GM23338 (cell line): Measurements from ENCODE around the gene PTS.

Experiments used
- CREB1 ChIP-seq: fragments of 250-450 bp; sonication (Bioruptor Pico); IDR thresholded peaks from 2 replicates; pipeline ENCODE4 v1.5.0; 2020; ENCODE audit warnings: low read depth, mild to moderate bottlenecking, moderate library complexity
- CTCF ChIP-seq, 2 experiments: fragments of 200-600 bp in 1 of 2; sonication (generic) in 1 of 2; conservative IDR thresholded peaks; 2 replicates each; pipeline versions ENCODE4 v1.5.1 to v1.6.1; 2016 to 2017; ENCODE audit warnings: antibody characterized with exemption in 2 of 2, low read depth in 2 of 2, mild to moderate bottlenecking in 2 of 2, moderate library complexity in 1 of 2
- EZH2 ChIP-seq: fragments of 200-600 bp; sonication (generic); IDR thresholded peaks from one replicate; pipeline ENCODE4 v1.8.0; 2017; ENCODE audit warnings: antibody characterized with exemption, mild to moderate bottlenecking, low read depth; ENCODE audit not compliant: unreplicated experiment

- TF ChIP-seq CTCF (conservative IDR thresholded peaks at IDR 0.05; ENCODE audit: low read depth in 2 of 2) (no peak), CREB1 (CRISPR knock-in tag) (no peak), EZH2 (no peak)
Measured at GRCh38 chr11:112195951-112196351, 30.3 kb upstream of the PTS start.
